Tracheal epithelial cell (primary cell): Measurements from ENCODE around the gene TNFRSF17. TPM values are rescaled to one million over a fixed set of nuclear protein-coding genes. Genes with fewer than 3 reads are reported as not detected.

Source experiments
- total RNA-seq: library from RNA; depleted of rRNA; stranded (reverse); fragments of >200 nt; gene quantifications from 2 replicates; pipeline ENCODE4 v1.2.1, GENCODE V29; 2014

TNFRSF17 gene
- not detected in 2 replicates for total RNA-seq

GRCh38 chr16:11964761-11965551 is at the start of gene TNFRSF17:
TNFRSF17 (plus strand) TSS chr16:11965210; CDS start chr16:11965325, 115 bp downstream.

DNA sequence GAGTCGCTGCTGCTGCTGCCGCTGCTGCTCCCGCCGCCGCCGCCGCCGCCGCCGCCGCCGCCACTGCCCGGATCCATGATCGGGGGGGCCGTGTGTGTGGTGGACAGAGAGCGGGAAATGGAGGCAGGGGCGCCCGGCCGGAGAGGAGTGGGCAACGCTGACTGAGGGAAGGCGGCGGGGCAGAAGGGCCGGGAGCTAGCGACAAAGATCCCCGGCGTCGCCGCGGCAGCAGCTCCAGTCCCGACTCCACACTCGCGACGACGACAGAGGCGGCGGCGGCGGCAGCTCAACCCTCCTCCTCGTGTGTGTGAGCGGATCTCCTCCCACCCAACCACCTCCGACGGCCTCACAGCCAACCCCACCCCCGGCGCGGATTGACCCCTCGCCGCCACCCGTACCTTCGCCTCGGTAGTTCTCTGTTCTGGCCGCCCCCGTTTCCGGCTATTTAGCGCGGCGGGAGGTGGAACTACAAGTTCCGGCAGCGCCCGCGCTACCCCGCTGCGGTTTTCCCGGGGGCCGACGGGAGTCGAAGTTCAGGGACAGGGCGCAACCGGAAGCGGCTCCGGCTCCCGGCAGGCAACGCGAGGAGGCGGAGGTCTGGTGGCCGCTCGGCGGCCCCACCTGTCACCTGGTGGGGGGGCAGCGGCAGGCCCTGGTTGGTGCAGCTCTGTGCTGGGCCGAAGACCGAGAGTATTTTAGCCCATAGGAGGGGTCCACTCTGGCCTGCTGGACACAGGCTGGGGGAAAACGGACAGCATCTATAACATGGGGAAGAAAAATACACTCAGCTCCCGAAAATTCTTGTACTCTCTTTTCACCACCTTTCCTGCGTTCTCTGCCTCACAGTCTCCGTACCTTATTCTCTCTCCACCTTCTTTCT is 49.1 kb upstream of the TNFRSF17 start, which contains the start of gene GSPT1:
TSS of gene GSPT1 (minus strand) at position 313 of the 880 bp plus-strand sequence. CDS start at position 77, 236 bp downstream.

GRCh38 chr16:11941945-11942344 is 23.1 kb upstream of the TNFRSF17 start, which contains the start of gene NPIPB2:
NPIPB2 (minus strand) TSS chr16:11942045; CDS start chr16:11942045, 0 bp downstream.

Other genes with a start within 250 kb of the TNFRSF17 start
- gene TXNDC11, start 222.4 kb upstream of the TNFRSF17 start, total RNA-seq = 23.9 and 26.0 TPM in 2 replicates
- 19.3 and 35.8 TPM in 2 replicates for gene ZC3H7A, start 168.0 kb upstream of the TNFRSF17 start, total RNA-seq
- gene RSL1D1, start 113.7 kb upstream of the TNFRSF17 start, total RNA-seq = 120 and 158 TPM in 2 replicates
- gene GSPT1, start 49.3 kb upstream of the TNFRSF17 start, total RNA-seq = 80.4 and 81.9 TPM in 2 replicates
- 1.7 and 2.4 TPM in 2 replicates for gene NPIPB2, start 23.2 kb upstream of the TNFRSF17 start, total RNA-seq
- gene SNX29, start 11.5 kb downstream of the TNFRSF17 start, total RNA-seq = 2.8 and 4.3 TPM in 2 replicates